ENCODE measurements around the gene DNM3.

Gene DNM3

GRCh38 chr1:172145231-172145651 lies 303.9 kb downstream of the DNM3 start:
- peak; percentile 1 to 31 (median 14) for DNase-seq

DNA sequence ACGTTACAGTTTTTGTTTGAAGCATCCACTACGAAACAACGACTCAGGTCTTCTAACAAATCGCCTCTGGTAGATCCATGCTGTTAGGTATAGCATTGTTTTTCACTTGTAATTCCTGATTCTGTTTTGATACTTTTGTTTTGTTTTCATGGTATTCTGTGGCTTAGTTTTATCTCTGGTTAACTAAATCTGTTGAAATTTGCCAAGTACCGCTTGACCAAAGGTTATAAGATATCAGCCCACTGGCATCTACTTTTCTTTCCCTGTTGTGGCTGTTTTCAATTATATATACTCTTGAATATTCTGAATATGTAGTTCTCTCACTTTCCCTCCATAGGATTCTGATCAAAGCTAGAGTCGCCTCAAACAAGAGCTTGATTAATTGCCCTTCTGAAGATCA lies 304.4 kb downstream of the DNM3 start:
- DNase-seq, result no peak

GRCh38 chr1:172146141-172146850 lies 305.0 kb downstream of the DNM3 start:
- peak in 2 of 3 donors; percentile 11 to 27 for DNase-seq

GRCh38 chr1:172147541-172147940 lies 306.2 kb downstream of the DNM3 start:
- no peak for DNase-seq

- no peak for DNase-seq
Observed at GRCh38 chr1:172148213-172148612, 306.9 kb downstream of the DNM3 start.

DNA sequence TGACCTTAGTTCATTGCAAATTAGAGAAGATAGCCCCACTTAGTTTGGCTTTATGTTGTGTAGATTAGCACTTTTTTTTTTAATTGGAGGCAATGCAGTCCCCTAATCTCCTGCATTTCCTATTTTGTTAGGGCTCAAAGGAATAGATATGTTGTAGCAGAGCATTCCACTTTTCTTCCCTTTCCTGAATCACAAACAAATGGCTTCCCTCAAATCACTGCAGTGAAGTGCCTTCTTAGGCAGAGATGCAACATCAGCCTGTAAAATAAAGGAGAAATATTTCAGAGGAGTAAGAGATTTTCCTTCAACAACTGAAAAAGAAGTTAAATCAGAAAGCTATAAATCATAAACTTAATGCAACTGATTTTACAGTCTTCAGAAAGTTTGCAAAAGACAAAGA lies 307.4 kb downstream of the DNM3 start:
- no peak for DNase-seq

DNA sequence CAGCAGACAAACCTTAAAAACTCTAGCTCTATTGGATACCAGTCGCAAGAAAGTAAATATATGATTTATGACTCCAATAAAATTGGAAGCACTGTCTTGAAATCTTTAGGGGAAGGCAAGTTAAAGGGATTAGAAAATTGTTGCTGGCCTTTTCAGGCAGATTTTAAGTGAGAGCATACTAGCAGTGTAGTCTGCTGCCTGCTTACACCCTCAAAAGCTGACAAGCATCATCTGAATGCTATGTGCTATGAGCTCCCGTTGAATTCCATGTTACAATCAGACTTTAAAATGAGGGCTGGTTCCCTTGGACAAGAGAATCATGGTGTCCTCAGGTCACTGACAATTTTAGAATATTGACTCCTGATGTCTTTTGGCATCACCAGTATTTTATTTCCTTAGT lies 308.0 kb downstream of the DNM3 start:
- no peak for DNase-seq

DNA sequence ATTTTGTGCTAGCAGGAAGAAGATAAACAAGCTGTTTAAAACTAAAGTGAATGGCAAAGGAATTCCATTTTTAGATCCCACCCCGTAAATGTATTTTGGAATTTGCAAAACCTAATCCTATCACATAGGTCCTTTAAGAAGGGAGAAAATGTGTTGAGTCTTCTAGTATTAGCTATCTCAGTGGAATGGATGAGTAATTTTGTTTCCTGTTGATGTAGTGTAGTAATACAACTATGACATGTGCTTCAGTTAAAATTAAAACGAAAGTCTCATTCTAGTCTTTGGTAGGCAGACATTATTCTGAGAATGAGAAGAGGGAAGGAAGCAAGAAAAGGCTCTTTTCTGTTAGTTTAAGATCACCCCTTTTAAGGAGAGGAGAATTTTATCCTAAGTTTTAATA lies 313.3 kb downstream of the DNM3 start:
- peak; percentile 32 to 76 (median 59) for DNase-seq

DNA sequence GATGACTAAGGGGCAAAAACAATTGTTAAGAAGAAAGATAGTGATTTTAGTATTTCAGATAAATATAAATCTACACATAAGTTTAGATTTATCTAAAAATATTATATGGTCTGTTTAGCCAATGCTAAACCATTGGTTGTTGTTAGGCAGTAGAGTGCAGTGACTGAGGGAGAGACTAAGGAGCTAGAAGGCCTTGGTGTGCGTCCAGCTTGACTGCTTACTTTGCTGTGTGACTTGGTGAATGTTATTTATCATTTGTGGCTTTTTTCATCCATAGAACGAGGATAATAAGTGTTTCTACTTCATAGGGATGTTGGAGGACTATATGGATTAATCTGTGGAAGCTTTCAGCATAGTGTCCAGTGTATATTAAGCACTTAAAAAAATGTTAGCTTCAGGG lies 314.5 kb downstream of the DNM3 start:
- no peak for DNase-seq

- no peak for DNase-seq
Observed at GRCh38 chr1:172162236-172162635, 320.9 kb downstream of the DNM3 start.

- DNase-seq, result peak in 2 of 3 donors; percentile 16 to 18
Observed at GRCh38 chr1:172163498-172164215, 322.4 kb downstream of the DNM3 start.

- no peak for DNase-seq
Observed at GRCh38 chr1:172165403-172165802, 324.1 kb downstream of the DNM3 start.

DNA sequence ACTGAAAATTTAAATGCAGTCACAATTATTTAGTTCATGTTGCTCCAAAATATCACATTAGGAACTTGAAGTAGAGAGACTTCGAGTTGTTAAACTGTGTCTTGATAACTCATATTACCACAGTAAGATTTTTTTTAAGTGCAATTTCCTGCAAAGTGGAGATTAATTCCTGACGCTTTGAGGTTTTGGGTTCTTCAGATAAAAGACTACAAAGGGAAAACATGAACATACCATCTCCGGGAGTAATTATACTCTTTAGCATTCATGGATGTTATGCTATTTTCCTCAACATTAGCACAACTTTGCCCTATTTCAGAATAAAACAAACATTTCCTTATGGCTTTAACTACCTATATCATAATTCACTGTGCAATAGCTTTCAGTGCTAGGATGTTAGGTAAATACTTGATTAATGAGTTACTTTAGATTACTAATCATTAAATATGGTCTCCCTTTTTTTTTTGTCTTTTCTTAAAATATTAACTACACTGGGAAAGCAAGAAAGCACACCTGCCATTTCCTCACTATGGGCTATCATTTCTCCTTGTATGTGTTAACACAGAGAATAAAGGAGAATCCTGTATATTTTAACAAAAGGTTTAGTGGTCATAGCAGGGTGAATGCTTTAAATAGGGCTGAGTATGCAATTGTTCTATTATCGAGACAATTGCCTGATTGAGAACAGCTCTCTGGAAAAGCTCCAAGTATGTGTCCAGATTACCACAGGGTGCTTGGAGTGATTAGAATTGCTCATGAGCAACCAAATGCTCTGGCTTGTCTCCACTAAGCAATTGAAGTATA lies 326.7 kb downstream of the DNM3 start:
- no peak for DNase-seq

GRCh38 chr1:172168597-172168872 lies 327.2 kb downstream of the DNM3 start:
- no peak for DNase-seq

GRCh38 chr1:172169836-172170235 lies 328.5 kb downstream of the DNM3 start:
- DNase-seq, result no peak

- no peak for DNase-seq
Observed at GRCh38 chr1:172172352-172172831, 331.1 kb downstream of the DNM3 start.

GRCh38 chr1:172176206-172176605 lies 334.9 kb downstream of the DNM3 start:
- no peak for DNase-seq

DNA sequence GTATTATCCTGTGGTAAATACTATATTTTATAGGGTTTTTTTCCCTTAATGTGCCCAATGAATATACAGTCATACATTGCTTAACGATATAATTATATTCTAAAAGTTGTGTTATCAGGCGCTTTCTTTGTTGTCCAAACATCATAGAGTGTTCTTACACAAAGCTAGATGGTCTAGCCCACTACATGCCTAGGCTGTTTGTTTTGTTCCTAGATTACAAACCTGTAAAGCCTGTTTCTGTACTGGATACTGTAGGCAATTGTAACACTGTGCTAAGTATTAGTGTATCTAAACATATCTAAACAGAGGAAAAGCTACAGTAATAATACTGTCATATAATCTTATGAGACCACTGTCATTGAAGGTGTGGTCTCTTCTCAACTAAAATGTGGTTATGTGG lies 336.6 kb downstream of the DNM3 start:
- DNase-seq, result no peak

DNA sequence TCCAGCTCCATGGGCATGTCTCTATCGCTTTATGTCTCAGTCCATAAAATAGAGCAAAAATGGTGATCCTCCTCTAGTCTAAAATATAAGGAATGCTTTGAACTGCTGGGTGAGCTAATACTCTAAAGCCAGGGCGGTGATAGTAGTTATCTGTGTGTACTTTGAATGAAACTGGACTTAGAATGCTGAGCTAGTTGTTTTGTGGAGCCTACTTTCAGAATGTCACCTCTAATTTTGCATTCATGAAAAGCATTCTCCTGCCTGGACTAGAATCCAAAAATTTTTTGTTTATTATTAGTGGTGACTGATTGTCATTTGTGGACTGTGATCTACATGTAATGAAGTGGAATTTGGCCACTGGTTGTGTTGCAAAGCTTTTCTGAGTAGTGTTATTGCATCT lies 337.6 kb downstream of the DNM3 start:
- no peak for DNase-seq

DNA sequence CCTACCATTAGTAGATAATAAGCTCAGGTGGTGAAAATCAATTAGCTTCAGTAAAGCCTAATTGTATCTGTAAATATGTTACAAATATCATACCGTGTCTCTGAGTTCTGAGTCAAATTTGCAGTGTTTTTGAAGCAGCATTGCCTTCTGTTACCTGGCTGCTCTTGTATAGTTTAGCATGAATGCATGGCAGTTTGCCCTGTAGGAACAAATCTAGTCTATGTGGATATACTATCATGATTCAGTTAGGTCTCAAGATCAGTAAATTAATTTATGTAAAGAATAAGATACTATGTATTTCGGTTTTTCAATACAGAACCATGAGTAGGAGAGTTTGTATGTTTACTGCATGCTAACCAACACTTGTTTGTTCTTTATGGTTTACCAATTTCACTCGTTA lies 338.6 kb downstream of the DNM3 start:
- DNase-seq, result no peak

DNA sequence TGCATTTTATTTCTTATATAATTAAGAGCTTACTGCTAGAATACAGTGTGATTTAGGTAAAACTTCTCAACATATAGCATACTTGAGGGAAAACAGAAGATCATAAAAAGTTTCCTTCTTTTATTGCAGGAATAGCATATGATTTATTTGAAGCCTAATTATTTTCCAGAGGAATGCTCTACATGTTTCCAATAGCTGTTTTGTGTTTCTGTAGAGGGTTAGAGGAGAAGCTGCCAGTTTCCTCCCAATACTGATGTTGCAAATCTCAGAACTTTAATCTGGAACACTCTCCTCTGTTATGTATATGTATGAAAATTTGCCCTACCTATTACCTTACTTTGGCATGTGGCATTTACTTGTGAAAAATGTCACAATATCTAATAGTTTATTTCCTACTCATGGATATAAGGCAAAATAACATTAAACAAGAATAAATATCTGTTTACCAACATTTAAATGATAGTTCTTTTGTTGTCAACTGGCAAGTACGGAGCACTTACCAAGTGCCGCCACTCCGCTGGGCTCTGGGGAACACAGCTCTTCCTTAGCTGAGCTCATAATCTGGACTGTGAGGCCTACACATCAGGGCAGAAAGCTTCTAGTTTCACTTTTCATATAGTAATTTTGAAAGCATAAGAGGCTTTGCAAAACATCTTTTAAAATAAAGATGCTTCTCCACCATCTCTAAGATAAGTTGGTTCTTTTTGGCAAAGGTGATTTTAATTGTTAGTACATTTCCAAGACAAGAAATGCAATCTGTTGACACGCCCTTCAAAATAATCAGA lies 339.4 kb downstream of the DNM3 start:
- peak; percentile 71 to 79 (median 77) for DNase-seq

DNA sequence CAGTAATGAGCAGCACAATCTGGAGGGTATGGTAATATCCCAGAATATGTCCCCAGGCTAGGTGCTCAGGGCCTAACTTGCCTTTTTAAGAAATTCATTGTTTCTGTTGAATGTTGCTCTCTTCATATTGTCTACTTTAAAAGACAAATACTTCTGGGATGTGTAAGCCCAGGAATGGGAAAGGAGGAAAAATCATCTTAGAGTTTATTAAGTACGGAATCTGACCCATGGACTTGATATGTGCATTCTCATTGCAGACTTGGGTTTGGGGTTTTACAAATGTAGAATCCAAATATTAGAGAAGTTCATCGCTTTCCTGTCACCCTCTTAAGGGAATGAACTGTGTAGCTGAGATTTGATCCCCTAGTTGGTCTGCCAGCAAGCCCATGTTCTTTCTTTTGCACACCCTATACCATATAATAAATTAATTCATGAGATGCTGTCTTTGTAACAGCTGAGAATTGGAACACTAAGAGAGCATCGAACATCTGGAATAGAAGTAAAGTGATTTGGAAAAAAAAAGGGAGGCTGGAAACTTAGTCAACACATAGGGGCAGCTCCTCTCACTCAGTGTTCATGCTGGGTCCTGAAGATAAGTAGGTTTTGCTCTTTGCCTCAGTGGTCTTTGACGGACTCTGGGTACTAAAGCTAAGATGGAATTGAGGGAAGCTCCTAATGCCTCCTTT lies 343.4 kb downstream of the DNM3 start:
- DNase-seq, result no peak

Data from suppressor macrophage treated with lipopolysaccharide for 1 hour (primary cell).